ENCODE data around the gene ABCA13.

ABCA13 gene

DNA sequence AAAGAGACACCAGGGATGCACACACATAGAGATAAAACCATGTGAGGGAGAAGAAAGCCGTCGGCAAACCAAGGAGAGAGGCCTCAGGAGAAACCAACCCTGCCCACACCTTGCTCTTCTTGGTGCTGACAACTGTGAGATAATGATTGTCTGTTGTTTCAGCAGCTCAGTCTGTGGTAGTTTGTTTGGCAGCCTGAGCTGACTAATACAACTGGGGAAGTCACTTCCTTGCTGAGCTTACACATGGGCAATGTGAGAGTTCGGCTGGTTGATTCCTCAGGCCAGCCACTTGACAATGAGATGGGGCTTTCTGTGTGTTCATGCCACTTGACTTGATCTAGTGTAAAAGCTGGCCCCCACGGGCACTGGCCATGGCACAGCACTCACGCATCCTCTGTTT is 271.8 kb downstream of the ABCA13 start:
- Histone ChIP-seq H3K4me3 (ENCODE audit: low read depth in 1 of 2, low read length in 2 of 2) (no peak overlapping the region), H3K27me3 (ENCODE audit: low read depth, low read length) (no peaks in the 10 kb centered on the region), H3K9me3 (ENCODE audit: control insufficient read depth in 1 of 2, low read length in 2 of 2) (no peaks in the 10 kb centered on the region), H3K4me1 (ENCODE audit: control insufficient read depth in 1 of 2, insufficient read depth in 2 of 2, low read length in 2 of 2) (no peaks in the 10 kb centered on the region), H3K27ac (ENCODE audit: low read length) (no peak overlapping the region), H3K36me3 (ENCODE audit: control insufficient read depth in 1 of 2, insufficient read depth in 2 of 2, low read length in 2 of 2) (no peaks in the 10 kb centered on the region)

GRCh38 chr7:48446721-48447120 is 275.5 kb downstream of the ABCA13 start:
- Histone ChIP-seq H3K4me1 (ENCODE audit: control insufficient read depth in 1 of 2, insufficient read depth in 2 of 2, low read length in 2 of 2) (no peaks in the 10 kb centered on the region), H3K4me3 (ENCODE audit: low read depth in 1 of 2, low read length in 2 of 2) (no peak overlapping the region), H3K36me3 (ENCODE audit: control insufficient read depth in 1 of 2, insufficient read depth in 2 of 2, low read length in 2 of 2) (no peaks in the 10 kb centered on the region), H3K27me3 (ENCODE audit: low read depth, low read length) (no peaks in the 10 kb centered on the region), H3K9me3 (ENCODE audit: control insufficient read depth in 1 of 2, low read length in 2 of 2) (no peaks in the 10 kb centered on the region), H3K27ac (ENCODE audit: low read length) (no peak overlapping the region)

DNA sequence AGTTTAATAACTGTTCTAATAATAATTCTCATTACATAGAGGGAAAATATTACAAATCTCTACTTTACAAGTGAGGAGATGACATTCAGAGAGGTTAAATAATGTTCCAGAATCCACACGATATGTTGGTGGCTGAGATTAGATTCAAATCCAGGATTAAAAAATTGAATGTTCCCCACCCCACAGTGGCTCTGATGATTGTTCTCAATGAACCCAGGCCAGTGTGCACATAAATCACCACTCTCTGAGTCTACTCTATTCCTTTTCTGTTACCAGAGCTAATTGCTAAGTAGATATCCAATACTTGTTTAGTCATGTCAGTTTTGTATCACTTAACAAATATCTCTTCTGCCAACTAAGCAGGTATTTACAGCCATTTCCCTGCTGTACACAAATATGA is 281.0 kb downstream of the ABCA13 start:
- Histone ChIP-seq H3K27ac (ENCODE audit: low read length) (no peak overlapping the region), H3K4me3 (ENCODE audit: low read depth in 1 of 2, low read length in 2 of 2) (no peak overlapping the region), H3K27me3 (ENCODE audit: low read depth, low read length) (no peaks in the 10 kb centered on the region), H3K36me3 (ENCODE audit: control insufficient read depth in 1 of 2, insufficient read depth in 2 of 2, low read length in 2 of 2) (no peaks in the 10 kb centered on the region), H3K9me3 (ENCODE audit: control insufficient read depth in 1 of 2, low read length in 2 of 2) (no peaks in the 10 kb centered on the region), H3K4me1 (ENCODE audit: control insufficient read depth in 1 of 2, insufficient read depth in 2 of 2, low read length in 2 of 2) (no peaks in the 10 kb centered on the region)

DNA sequence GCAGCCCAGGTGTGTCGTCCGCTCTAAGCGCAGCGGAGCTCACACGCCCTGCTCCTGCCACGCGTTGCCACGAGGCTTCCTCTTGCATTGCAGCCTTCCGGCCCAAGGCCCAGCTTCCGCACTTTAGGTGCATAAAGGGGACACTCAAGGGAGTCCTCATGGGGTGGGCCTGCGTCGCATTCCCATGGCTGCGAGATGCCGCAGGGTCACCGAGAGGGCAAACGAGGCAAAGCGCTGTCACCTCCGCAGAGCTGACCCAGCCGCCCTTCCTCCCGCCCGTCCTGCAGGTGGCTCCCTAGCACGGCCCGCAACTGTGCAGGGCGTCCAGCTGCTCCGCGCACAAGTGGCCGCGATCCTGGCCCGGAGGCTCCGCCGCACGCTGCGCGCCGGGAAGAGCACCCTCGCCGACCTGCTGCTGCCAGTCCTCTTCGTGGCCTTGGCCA is 283.5 kb downstream of the ABCA13 start:
- no peak overlapping the region for H3K27ac ChIP-seq (ENCODE audit: low read length)
- no peaks in the 10 kb centered on the region for H3K27me3 ChIP-seq (ENCODE audit: low read depth, low read length)
- H3K4me1 ChIP-seq (ENCODE audit: control insufficient read depth in 1 of 2, insufficient read depth in 2 of 2, low read length in 2 of 2) = no peaks in the 10 kb centered on the region
- H3K9me3 ChIP-seq (ENCODE audit: control insufficient read depth in 1 of 2, low read length in 2 of 2) = no peaks in the 10 kb centered on the region
- no peaks in the 10 kb centered on the region for H3K36me3 ChIP-seq (ENCODE audit: control insufficient read depth in 1 of 2, insufficient read depth in 2 of 2, low read length in 2 of 2)
- no peak overlapping the region for H3K4me3 ChIP-seq (ENCODE audit: low read depth in 1 of 2, low read length in 2 of 2)

GRCh38 chr7:48455363-48455762 is 284.1 kb downstream of the ABCA13 start:
- H3K27me3 ChIP-seq (ENCODE audit: low read depth, low read length) = no peaks in the 10 kb centered on the region
- H3K9me3 ChIP-seq (ENCODE audit: control insufficient read depth in 1 of 2, low read length in 2 of 2) = no peaks in the 10 kb centered on the region
- no peak overlapping the region for H3K4me3 ChIP-seq (ENCODE audit: low read depth in 1 of 2, low read length in 2 of 2)
- no peak overlapping the region for H3K27ac ChIP-seq (ENCODE audit: low read length)
- H3K36me3 ChIP-seq (ENCODE audit: control insufficient read depth in 1 of 2, insufficient read depth in 2 of 2, low read length in 2 of 2) = no peaks in the 10 kb centered on the region
- no peaks in the 10 kb centered on the region for H3K4me1 ChIP-seq (ENCODE audit: control insufficient read depth in 1 of 2, insufficient read depth in 2 of 2, low read length in 2 of 2)

DNA sequence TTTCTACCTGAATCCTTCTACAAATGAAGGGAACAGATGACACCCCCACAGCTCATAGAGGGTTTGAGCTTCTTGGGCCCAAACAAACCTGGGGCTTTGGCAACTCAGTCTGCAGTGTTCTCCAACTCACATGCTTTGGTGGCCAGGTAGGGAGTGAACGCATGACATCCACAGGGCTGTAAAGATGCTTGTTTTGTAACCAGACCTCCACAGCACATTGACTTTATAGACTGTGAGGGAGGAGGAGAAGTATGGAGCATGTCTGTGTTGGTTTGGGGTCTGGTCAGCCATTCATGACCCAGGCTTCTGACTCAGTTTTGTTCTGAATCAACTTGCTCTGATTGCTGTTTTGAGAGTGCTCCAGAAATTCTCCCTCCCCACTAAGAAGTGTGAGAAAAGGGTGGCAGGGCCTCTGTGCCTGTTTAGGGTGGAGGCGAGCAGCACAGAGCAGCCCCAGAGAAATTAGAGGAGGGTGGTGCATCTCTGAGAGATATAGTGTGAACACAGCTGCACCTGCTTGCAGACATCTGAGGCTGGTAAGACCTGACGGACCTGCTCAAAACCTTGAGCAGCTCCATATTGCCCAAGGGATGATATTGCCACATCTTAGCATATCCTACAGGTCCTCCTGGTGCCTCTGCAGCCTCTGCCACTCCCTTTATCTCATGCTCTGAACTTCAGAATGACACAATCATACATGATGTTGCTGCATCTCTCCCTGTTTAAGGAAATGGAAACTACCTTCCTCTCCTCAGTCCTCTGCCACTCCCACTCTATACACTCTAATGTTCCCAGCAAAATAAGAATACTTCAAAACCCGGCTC is 287.7 kb downstream of the ABCA13 start:
- Histone ChIP-seq H3K27ac (ENCODE audit: low read length) (no peak overlapping the region), H3K9me3 (ENCODE audit: control insufficient read depth in 1 of 2, low read length in 2 of 2) (no peaks in the 10 kb centered on the region), H3K27me3 (ENCODE audit: low read depth, low read length) (no peaks in the 10 kb centered on the region), H3K4me3 (ENCODE audit: low read depth in 1 of 2, low read length in 2 of 2) (no peak overlapping the region), H3K36me3 (ENCODE audit: control insufficient read depth in 1 of 2, insufficient read depth in 2 of 2, low read length in 2 of 2) (no peaks in the 10 kb centered on the region), H3K4me1 (ENCODE audit: control insufficient read depth in 1 of 2, insufficient read depth in 2 of 2, low read length in 2 of 2) (no peaks in the 10 kb centered on the region)

- no peaks in the 10 kb centered on the region for H3K27me3 ChIP-seq (ENCODE audit: low read depth, low read length)
Observed at GRCh38 chr7:48466713-48467112, 295.5 kb downstream of the ABCA13 start.

DNA sequence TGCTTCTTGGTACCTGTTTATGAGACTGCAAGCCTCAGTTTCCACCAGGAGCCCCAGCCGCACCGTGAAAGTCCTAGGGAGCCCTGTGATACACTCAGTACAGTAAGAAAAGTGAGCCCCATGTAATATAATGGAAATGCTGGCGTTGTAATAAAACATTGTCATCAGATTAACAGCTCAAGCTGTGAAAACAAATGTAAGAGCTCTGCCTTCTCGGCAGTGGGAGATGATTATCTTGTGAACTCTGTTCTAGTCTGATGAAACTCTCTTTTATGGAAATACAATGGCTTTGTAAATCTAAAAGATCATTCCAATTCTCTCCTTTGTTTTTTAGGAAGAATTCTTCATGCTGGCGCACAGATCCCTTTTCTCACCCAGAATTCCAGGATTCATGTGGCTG is 299.9 kb downstream of the ABCA13 start:
- Histone ChIP-seq H3K9me3 (ENCODE audit: control insufficient read depth in 1 of 2, low read length in 2 of 2) (no peaks in the 10 kb centered on the region), H3K36me3 (ENCODE audit: control insufficient read depth in 1 of 2, insufficient read depth in 2 of 2, low read length in 2 of 2) (no peaks in the 10 kb centered on the region), H3K4me3 (ENCODE audit: low read depth in 1 of 2, low read length in 2 of 2) (no peak overlapping the region), H3K27ac (ENCODE audit: low read length) (no peak overlapping the region), H3K27me3 (ENCODE audit: low read depth, low read length) (no peaks in the 10 kb centered on the region), H3K4me1 (ENCODE audit: control insufficient read depth in 1 of 2, insufficient read depth in 2 of 2, low read length in 2 of 2) (no peaks in the 10 kb centered on the region)

More at GRCh38 chr7:48466713-48467112, 295.5 kb downstream of the ABCA13 start:
- H3K4me1 ChIP-seq (ENCODE audit: control insufficient read depth in 1 of 2, insufficient read depth in 2 of 2, low read length in 2 of 2) = no peaks in the 10 kb centered on the region
- no peak overlapping the region for H3K4me3 ChIP-seq (ENCODE audit: low read depth in 1 of 2, low read length in 2 of 2)
- no peaks in the 10 kb centered on the region for H3K9me3 ChIP-seq (ENCODE audit: control insufficient read depth in 1 of 2, low read length in 2 of 2)
- no peak overlapping the region for H3K27ac ChIP-seq (ENCODE audit: low read length)
- H3K36me3 ChIP-seq (ENCODE audit: control insufficient read depth in 1 of 2, insufficient read depth in 2 of 2, low read length in 2 of 2) = no peaks in the 10 kb centered on the region

GRCh38 chr7:48472640-48473039 is 301.4 kb downstream of the ABCA13 start:
- Histone ChIP-seq H3K4me3 (ENCODE audit: low read depth in 1 of 2, low read length in 2 of 2) (no peak overlapping the region), H3K4me1 (ENCODE audit: control insufficient read depth in 1 of 2, insufficient read depth in 2 of 2, low read length in 2 of 2) (no peaks in the 10 kb centered on the region), H3K9me3 (ENCODE audit: control insufficient read depth in 1 of 2, low read length in 2 of 2) (no peaks in the 10 kb centered on the region)

DNA sequence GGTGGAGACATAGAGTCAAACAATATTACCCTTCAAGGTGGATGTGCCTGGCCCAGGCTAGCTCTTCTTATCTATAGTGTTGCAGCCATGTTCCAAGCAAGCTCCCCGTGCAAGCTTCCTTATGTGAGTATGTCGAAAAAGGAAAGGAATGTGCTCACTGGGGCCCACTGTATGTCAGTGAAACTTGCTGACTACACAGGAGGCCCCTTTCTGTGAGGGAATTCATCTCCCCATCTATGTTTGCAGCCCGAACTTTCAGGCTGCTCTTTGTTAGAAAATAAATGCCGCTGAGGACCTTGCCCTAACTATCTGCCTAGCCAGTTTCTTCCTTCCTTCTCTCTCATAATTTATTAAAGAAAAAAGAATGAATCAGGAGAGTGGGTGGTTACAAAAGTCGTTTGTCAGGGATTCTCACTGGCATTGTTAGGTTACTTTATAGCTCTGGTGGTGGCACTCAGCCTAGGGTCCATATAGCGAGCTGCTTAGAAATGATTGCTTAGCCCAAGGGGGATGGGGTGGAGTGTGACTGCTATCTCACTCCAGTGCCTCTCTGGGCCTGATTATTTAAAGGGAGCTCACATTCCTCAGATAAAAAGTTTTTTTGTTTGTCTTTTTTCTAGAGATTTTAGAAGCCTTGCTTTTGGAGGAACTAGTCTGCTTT is 302.1 kb downstream of the ABCA13 start:
- H3K9me3 ChIP-seq (ENCODE audit: control insufficient read depth in 1 of 2, low read length in 2 of 2) = no peaks in the 10 kb centered on the region
- H3K27ac ChIP-seq (ENCODE audit: low read length) = no peak overlapping the region
- H3K36me3 ChIP-seq (ENCODE audit: control insufficient read depth in 1 of 2, insufficient read depth in 2 of 2, low read length in 2 of 2) = no peaks in the 10 kb centered on the region
- no peaks in the 10 kb centered on the region for H3K27me3 ChIP-seq (ENCODE audit: low read depth, low read length)
- no peaks in the 10 kb centered on the region for H3K4me1 ChIP-seq (ENCODE audit: control insufficient read depth in 1 of 2, insufficient read depth in 2 of 2, low read length in 2 of 2)
- no peak overlapping the region for H3K4me3 ChIP-seq (ENCODE audit: low read depth in 1 of 2, low read length in 2 of 2)

More at GRCh38 chr7:48472640-48473039, 301.4 kb downstream of the ABCA13 start:
- no peaks in the 10 kb centered on the region for H3K36me3 ChIP-seq (ENCODE audit: control insufficient read depth in 1 of 2, insufficient read depth in 2 of 2, low read length in 2 of 2)
- H3K27me3 ChIP-seq (ENCODE audit: low read depth, low read length) = no peaks in the 10 kb centered on the region
- no peak overlapping the region for H3K27ac ChIP-seq (ENCODE audit: low read length)

DNA sequence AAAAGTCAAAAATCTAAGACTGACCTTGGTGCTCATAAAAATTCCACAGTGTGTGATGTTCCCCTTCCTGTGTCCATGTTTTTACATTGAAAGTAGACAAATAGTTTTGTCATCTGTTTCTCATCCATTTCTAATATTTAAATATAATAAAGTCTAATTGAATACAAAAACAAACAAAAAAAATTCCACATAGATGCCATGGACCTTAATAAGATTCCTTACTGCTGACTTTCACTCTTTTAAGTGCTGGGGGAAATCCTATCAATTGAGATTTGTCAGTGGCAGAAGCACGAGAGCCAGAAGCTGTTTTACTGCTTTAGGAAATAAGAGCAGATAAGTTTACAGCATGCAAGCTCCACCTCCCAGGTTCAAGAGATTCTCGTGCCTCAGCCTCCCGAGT is 310.0 kb downstream of the ABCA13 start:
- Histone ChIP-seq H3K27ac (ENCODE audit: low read length) (no peak overlapping the region), H3K9me3 (ENCODE audit: control insufficient read depth in 1 of 2, low read length in 2 of 2) (no peaks in the 10 kb centered on the region), H3K4me1 (ENCODE audit: control insufficient read depth in 1 of 2, insufficient read depth in 2 of 2, low read length in 2 of 2) (no peaks in the 10 kb centered on the region), H3K36me3 (ENCODE audit: control insufficient read depth in 1 of 2, insufficient read depth in 2 of 2, low read length in 2 of 2) (no peaks in the 10 kb centered on the region), H3K27me3 (ENCODE audit: low read depth, low read length) (no peaks in the 10 kb centered on the region), H3K4me3 (ENCODE audit: low read depth in 1 of 2, low read length in 2 of 2) (no peak overlapping the region)
